GM12878 (cell line): ENCODE data around the gene RALGAPA2. TPM values are rescaled to one million over a fixed set of nuclear protein-coding genes. Genes with fewer than 3 reads are reported as not detected.

Experiments
- ATAC-seq: fragments of 200-7000 bp; cut with Tn5 transposase; 3 replicates; pipeline ENCODE4 v1.9.1; 2020; ENCODE audit warnings: mild to moderate bottlenecking, moderate library complexity
- BruUV-seq: library from RNA; stranded (reverse); fragments of 400-500 nt; replicated peaks from 2 replicates; lab custom pipeline; 2021; lab: Mats Ljungman, UMichigan
- CTCF ChIA-PET: fragments of 300-600 bp; sonication (Branson Sonifier 250); formaldehyde crosslinking; extraction: SDS; loops from one replicate; lab custom pipeline; 2021; ENCODE audit warnings: inconsistent platforms; lab: Yijun Ruan, JAX
- POLR2A ChIA-PET: fragments of 350-600 bp; formaldehyde crosslinking; extraction: SDS; loops from one replicate; lab custom pipeline; 2021; ENCODE audit warnings: inconsistent platforms; lab: Charles Lee
- RAD21 ChIA-PET: fragments of 300-600 bp; sonication (Branson Sonifier 250); formaldehyde crosslinking; loops from one replicate; lab custom pipeline; 2023; ENCODE audit warnings: antibody characterized with exemption; ENCODE audit not compliant: unreplicated experiment; lab: Charles Lee
- SMC1A ChIA-PET: fragments of 300-600 bp; sonication (Branson Sonifier 250); formaldehyde crosslinking; loops from one replicate; lab custom pipeline; 2023; ENCODE audit not compliant: unreplicated experiment, uncharacterized antibody; lab: Charles Lee
- DNase-seq: peaks from one replicate; pipeline ENCODE4 v3.0.0-alpha.2; 2011; ENCODE audit warnings: low read depth, low spot score
- FAIRE-seq: peaks from 3 replicates; lab custom pipeline; 2011; peaks lifted over from hg19 to GRCh38; lab: Jason Lieb, UNC
- H2AFZ ChIP-seq: 2 replicates; pipeline ENCODE4 v1.6.0; 2011; ENCODE audit warnings: low read depth, low read length, control low read depth; ENCODE audit not compliant: control insufficient read depth
- H3K27ac ChIP-seq: 2 replicates; pipeline ENCODE4 v1.5.1; 2011; ENCODE audit warnings: control low read depth; ENCODE audit not compliant: control insufficient read depth, insufficient read depth
- H3K27me3 ChIP-seq, 2 experiments: replicated peaks in 1 of 2; 2 replicates each; pipeline versions ENCODE4 v1.6.0 to v1.6.1; 2011; ENCODE audit warnings: low read length in 1 of 2; ENCODE audit not compliant: control insufficient read depth in 2 of 2, insufficient read depth in 2 of 2
- H3K36me3 ChIP-seq, 2 experiments: 2 replicates each; pipeline ENCODE4 v1.5.1; 2011; ENCODE audit warnings: low read length in 1 of 2; ENCODE audit not compliant: control insufficient read depth in 2 of 2, insufficient read depth in 2 of 2
- H3K4me1 ChIP-seq: 2 replicates; pipeline ENCODE4 v1.6.1; 2011; ENCODE audit warnings: mild to moderate bottlenecking, low read length, moderate library complexity, mixed read lengths; ENCODE audit not compliant: control insufficient read depth, insufficient read depth
- H3K4me2 ChIP-seq: 2 replicates; pipeline ENCODE4 v1.6.0; 2011; ENCODE audit warnings: control low read depth; ENCODE audit not compliant: control insufficient read depth, insufficient read depth
- H3K4me3 ChIP-seq: fragments of 200-600 bp; sonication (generic); 2 replicates; pipeline ENCODE4 v1.5.1; 2016
- H3K79me2 ChIP-seq: 2 replicates; pipeline ENCODE4 v1.6.0; 2011; ENCODE audit warnings: low read length; ENCODE audit not compliant: control insufficient read depth, insufficient read depth
- H3K9ac ChIP-seq: 2 replicates; pipeline ENCODE4 v1.8.0; 2011; ENCODE audit warnings: low read length, control low read depth, mixed read lengths; ENCODE audit not compliant: control insufficient read depth, insufficient read depth
- H3K9me3 ChIP-seq: replicated peaks from 3 replicates; pipeline ENCODE4 v1.5.1; 2011; ENCODE audit warnings: mild to moderate bottlenecking, low read length; ENCODE audit not compliant: control insufficient read depth, insufficient read depth
- H4K20me1 ChIP-seq: 2 replicates; pipeline ENCODE4 v1.6.0; 2011; ENCODE audit not compliant: control insufficient read depth, insufficient read depth
- BHLHE40 ChIP-seq, 2 experiments: fragments of 450-650 bp in 1 of 2; IDR thresholded peaks; 2 replicates each; pipeline ENCODE4 v1.6.1; 2011 to 2017; ENCODE audit warnings: low read depth in 2 of 2, borderline replicate concordance in 1 of 2, improper control_type of control experiment in 1 of 2, low read length in 1 of 2, mild to moderate bottlenecking in 1 of 2
- CBFB ChIP-seq: IDR thresholded peaks from 2 replicates; pipeline ENCODE4 v1.6.1; 2016; ENCODE audit warnings: antibody characterized with exemption, low read depth
- EED ChIP-seq: sonication (generic); IDR thresholded peaks from 2 replicates; pipeline ENCODE4 v1.6.1; 2016; ENCODE audit warnings: antibody characterized with exemption, low read depth
- JUNB ChIP-seq: IDR thresholded peaks from 2 replicates; pipeline ENCODE4 v1.6.1; 2016; ENCODE audit warnings: antibody characterized with exemption, mild to moderate bottlenecking
- JUND ChIP-seq: IDR thresholded peaks from 2 replicates; pipeline ENCODE4 v1.6.1; 2012; ENCODE audit warnings: low read depth, mild to moderate bottlenecking, low read length, improper control_type of control experiment, moderate library complexity
- NR2F1 ChIP-seq: fragments of 450-650 bp; conservative IDR thresholded peaks from 2 replicates; pipeline ENCODE4 v1.6.1; 2017; ENCODE audit warnings: mild to moderate bottlenecking
- SIX5 ChIP-seq: IDR thresholded peaks from 2 replicates; pipeline ENCODE4 v1.6.1; 2011; ENCODE audit warnings: mild to moderate bottlenecking, low read depth, low read length, moderate library complexity; ENCODE audit not compliant: severe bottlenecking
- SMARCA5 ChIP-seq: fragments of 450-650 bp; IDR thresholded peaks from 2 replicates; pipeline ENCODE4 v1.6.1; 2017; ENCODE audit warnings: mild to moderate bottlenecking
- SPI1 ChIP-seq: IDR thresholded peaks from 2 replicates; pipeline ENCODE4 v1.6.1; 2011; ENCODE audit warnings: low read depth, mild to moderate bottlenecking, low read length, moderate library complexity, borderline replicate concordance; ENCODE audit not compliant: insufficient read depth
- STAT1 ChIP-seq: fragments of 450-650 bp; conservative IDR thresholded peaks from 2 replicates; pipeline ENCODE4 v1.6.1; 2014; ENCODE audit warnings: antibody characterized with exemption, mild to moderate bottlenecking
- TCF12 ChIP-seq: IDR thresholded peaks from 2 replicates; pipeline ENCODE4 v1.6.1; 2011; ENCODE audit warnings: low read depth, mild to moderate bottlenecking, low read length
- ZBTB40 ChIP-seq: fragments of 450-650 bp; IDR thresholded peaks from 2 replicates; pipeline ENCODE4 v1.6.1; 2016; ENCODE audit warnings: mild to moderate bottlenecking, moderate library complexity, borderline replicate concordance
- ZNF274 ChIP-seq: IDR thresholded peaks from one replicate; pipeline ENCODE4 v1.8.0; 2011; ENCODE audit not compliant: insufficient read length, insufficient read depth
- ZZZ3 ChIP-seq: IDR thresholded peaks from 2 replicates; pipeline ENCODE4 v1.6.1; 2011; ENCODE audit warnings: low read depth; ENCODE audit not compliant: control insufficient read depth, insufficient read length
- WGBS: methylation state at CpG from one replicate; pipeline ENCODE4 v1.1.6; 2016; ENCODE audit warnings: low lambda C conversion rate; ENCODE audit not compliant: insufficient replicate concordance, insufficient coverage; ENCODE audit errors: missing lambda C conversion rate; 5-methylcytosine and 5-hydroxymethylcytosine counted together
- in situ Hi-C: fragments of 300-500 bp; cut with MboI; formaldehyde crosslinking; loops from 9 replicates; pipeline ENCODE4 v1.14.3; 2018; ENCODE audit warnings: mixed read lengths
- intact Hi-C: fragments of 100-400 bp; cut with micrococcal nuclease; formaldehyde crosslinking; loops from one replicate; pipeline ENCODE4 v1.14.2; 2022; ENCODE audit not compliant: unreplicated experiment
- polyA plus RNA-seq, 11 experiments: library from polyadenylated mRNA; depleted of rRNA in 4 of 11; unstranded in 6 of 11; stranded (reverse) in 5 of 11; fragments of >200 nt; fragmentation: Nextera tagmentation in 4 of 11; fragmentation: Illumina TruSeq in 1 of 11; extraction: Ambion mirVana in 4 of 11; extraction: Trizol in 1 of 11; gene quantifications; 1 replicate in 1 of 11; 2 replicates in 10 of 11; pipeline versions ENCODE4 v1.2.1 to v1.2.3, GENCODE V29; 2011 to 2016; ENCODE audit warnings: inconsistent platforms in 2 of 11, missing spikeins in 2 of 11, low read depth in 1 of 11
- total RNA-seq, 4 experiments: library from RNA; depleted of rRNA in 3 of 4; stranded (reverse); fragments of >200 nt in 3 of 4; fragmentation: Illumina TruSeq in 1 of 4; extraction: Trizol in 1 of 4; gene quantifications; 2 replicates each; pipeline versions ENCODE4 v1.2.1 to v1.2.3, GENCODE V29; 2013 to 2021

The RALGAPA2 gene
- total and polyA plus RNA-seq, 10 of the 15 experiments (the other 5 are each of a cell fraction or from before 2014, with no cell fraction given): 2.9 to 29.4 (median 19.6) TPM

- RAD21 ChIA-PET: no interaction called here
- 100% methylated on average over 4 of the region's 4 CpGs for WGBS
- Histone ChIP-seq H3K27me3 (no peaks in the 10 kb centered on the region), H3K79me2 (no peaks in the 10 kb centered on the region), H4K20me1 (no peaks in the 10 kb centered on the region), H3K9ac (no peak overlapping the region), H3K9me3 (no peaks in the 10 kb centered on the region), H3K4me1 (no peaks in the 10 kb centered on the region), H3K4me2 (no peak overlapping the region), H3K4me3 (no peak overlapping the region), H2AFZ (no peak overlapping the region), H3K36me3 (peaks cover 6 to 13% of the 10 kb centered on the region in 2 experiments), H3K27ac (no peak overlapping the region)
- FAIRE-seq: no peak
- in situ Hi-C loops: no loop called here
- POLR2A ChIA-PET: no interaction called here
- intact Hi-C loops: no loop called here
- ATAC-seq: no peak
- BruUV-seq: no TSS peak
- TF ChIP-seq ZZZ3 (no peak), EED (no peak), TCF12 (no peak), JUND (no peak), JUNB (no peak), ZNF274 (no peak), SPI1 (no peak)
- SMC1A ChIA-PET: interaction anchor here (0.6 to 1.5 kb wide), 2 partner anchors 68 to 195 kb away, joined by 3 read pairs; no protein-coding TSS in a partner anchor
- CTCF ChIA-PET: interaction anchor here (1.4 kb wide), 1 partner anchor 36 kb away, joined by 3 read pairs; no protein-coding TSS in a partner anchor
- no peak for DNase-seq
Measured at GRCh38 chr20:20630551-20630950, 81.9 kb downstream of the RALGAPA2 start.

- RAD21 ChIA-PET: no interaction called here
- Histone ChIP-seq H3K4me1 (no peaks in the 10 kb centered on the region), H3K36me3 (peaks cover 2 to 14% of the 10 kb centered on the region in 2 experiments), H4K20me1 (no peaks in the 10 kb centered on the region), H3K27me3 (no peaks in the 10 kb centered on the region), H3K9ac (no peak overlapping the region), H3K79me2 (no peaks in the 10 kb centered on the region), H3K9me3 (no peaks in the 10 kb centered on the region), H3K4me2 (no peak overlapping the region), H3K27ac (no peak overlapping the region), H2AFZ (no peak overlapping the region), H3K4me3 (no peak overlapping the region)
- in situ Hi-C loops: no loop called here
- SMC1A ChIA-PET: interaction anchor here (0.6 to 1.5 kb wide), 3 partner anchors 40 to 196 kb away, joined by 3 read pairs; no protein-coding TSS in a partner anchor
- CTCF ChIA-PET: interaction anchor here (0.6 to 1.4 kb wide), 2 partner anchors 33 to 36 kb away, joined by 3 read pairs; no protein-coding TSS in a partner anchor
- no peak for FAIRE-seq
- no peak for ATAC-seq
- POLR2A ChIA-PET: no interaction called here
- intact Hi-C loops: no loop called here
- no peak for DNase-seq
- no TSS peak for BruUV-seq
- WGBS: 97% methylated on average over 3 of the region's 3 CpGs
- TF ChIP-seq SIX5 (no peak), CBFB (no peak), BHLHE40 (IDR thresholded peaks at IDR 0.05; ENCODE audit: borderline replicate concordance in 1 of 2, low read depth in 2 of 2, low read length in 1 of 2) (no peak), NR2F1 (no peak), SMARCA5 (no peak), ZBTB40 (no peak), STAT1 (no peak), JUNB (no peak)
Measured at GRCh38 chr20:20629556-20630188, 82.8 kb downstream of the RALGAPA2 start.
